Thoracic aorta (tissue), 2 donors: ENCODE data around the gene F2RL1. TPM values are rescaled to one million over a fixed set of nuclear protein-coding genes. Genes with fewer than 3 reads are reported as not detected.
"Not testable (repeated sequence)": the region's sequence is repeated elsewhere in the genome, so short reads cannot be mapped to it uniquely, and the experiment has no call there.

Experiments
- ATAC-seq: fragments of 150-250 bp; one replicate; pipeline ENCODE4 v1.8.0; 2017; ENCODE audit warnings: low read depth; ENCODE audit not compliant: insufficient number of reproducible peaks, low FRiP score
- DNase-seq: peaks from one replicate; pipeline ENCODE4 v3.0.0-alpha.2; 2020; ENCODE audit warnings: low spot score
- H3K27ac ChIP-seq, 2 donors: fragments of 200-600 bp; sonication (generic); 1 replicate in 1 of 2; 2 replicates in 1 of 2; pipeline ENCODE4 v1.5.1; 2016; ENCODE audit warnings: mild to moderate bottlenecking in 2 of 2, moderate library complexity in 2 of 2
- H3K27me3 ChIP-seq: fragments of 200-600 bp; sonication (generic); replicated peaks from 2 replicates; pipeline ENCODE4 v1.6.0; 2016; ENCODE audit warnings: mild to moderate bottlenecking; ENCODE audit not compliant: insufficient read depth
- H3K36me3 ChIP-seq: fragments of 200-600 bp; sonication (generic); one replicate; pipeline ENCODE4 v1.5.1; 2016
- H3K4me1 ChIP-seq, 2 donors: fragments of 200-600 bp; sonication (generic); 1 replicate in 1 of 2; 2 replicates in 1 of 2; pipeline versions ENCODE4 v1.5.1 to v1.6.0; 2016; ENCODE audit warnings: low read depth in 2 of 2, mild to moderate bottlenecking in 1 of 2; ENCODE audit not compliant: control insufficient read depth in 1 of 2
- H3K4me3 ChIP-seq: fragments of 200-600 bp; sonication (generic); 2 replicates; pipeline ENCODE4 v1.5.1; 2016; ENCODE audit warnings: mild to moderate bottlenecking
- H3K9me3 ChIP-seq: fragments of 200-600 bp; sonication (generic); 2 replicates; pipeline ENCODE4 v1.5.1; 2016
- total RNA-seq, 2 donors: library from RNA; depleted of rRNA; stranded (reverse); fragments of >200 nt; gene quantifications; one replicate each; pipeline versions ENCODE4 v1.1.0 to v1.2.3, GENCODE V29; 2016
- TF ChIP-seq, protein P1 (sequence below): fragments of 200-600 bp; sonication (generic); IDR thresholded peaks from one replicate; pipeline ENCODE4 v1.5.1; 2019; ENCODE audit warnings: antibody characterized with exemption

Gene F2RL1
- total RNA-seq, 2 donors from 2014 or later: 8.3 to 9.1 TPM

DNA sequence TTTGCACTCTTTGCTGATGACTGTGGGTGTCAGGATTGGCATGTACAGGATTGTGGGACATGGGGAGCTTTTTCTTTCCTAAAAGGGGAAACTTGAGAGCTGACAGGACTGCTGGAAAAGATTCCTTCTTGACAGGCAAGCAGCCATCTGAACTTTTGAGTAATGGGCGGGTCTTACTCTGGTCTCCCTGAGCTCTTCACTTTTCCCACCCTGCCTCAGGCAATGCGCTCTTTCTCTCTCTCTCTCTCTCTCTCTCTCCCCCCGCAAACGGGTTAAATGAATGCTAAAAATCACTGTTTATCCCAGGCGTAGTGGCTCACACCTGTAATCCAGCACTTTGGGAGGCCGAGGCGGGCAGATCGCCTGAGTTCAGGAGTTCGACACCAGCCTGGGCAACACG is 37.1 kb upstream of the F2RL1 start:
- Histone ChIP-seq H3K36me3 (no peaks in the 10 kb centered on the region), H3K4me1 (peaks cover 0 to 2% of the 10 kb centered on the region in 2 donors), H3K4me3 (no peak overlapping the region), H3K27me3 (no peaks in the 10 kb centered on the region), H3K9me3 (no peaks in the 10 kb centered on the region), H3K27ac (no peak overlapping the region)
- DNase-seq (no peak), ATAC-seq (no peak)
- TF ChIP-seq, protein P1, sequence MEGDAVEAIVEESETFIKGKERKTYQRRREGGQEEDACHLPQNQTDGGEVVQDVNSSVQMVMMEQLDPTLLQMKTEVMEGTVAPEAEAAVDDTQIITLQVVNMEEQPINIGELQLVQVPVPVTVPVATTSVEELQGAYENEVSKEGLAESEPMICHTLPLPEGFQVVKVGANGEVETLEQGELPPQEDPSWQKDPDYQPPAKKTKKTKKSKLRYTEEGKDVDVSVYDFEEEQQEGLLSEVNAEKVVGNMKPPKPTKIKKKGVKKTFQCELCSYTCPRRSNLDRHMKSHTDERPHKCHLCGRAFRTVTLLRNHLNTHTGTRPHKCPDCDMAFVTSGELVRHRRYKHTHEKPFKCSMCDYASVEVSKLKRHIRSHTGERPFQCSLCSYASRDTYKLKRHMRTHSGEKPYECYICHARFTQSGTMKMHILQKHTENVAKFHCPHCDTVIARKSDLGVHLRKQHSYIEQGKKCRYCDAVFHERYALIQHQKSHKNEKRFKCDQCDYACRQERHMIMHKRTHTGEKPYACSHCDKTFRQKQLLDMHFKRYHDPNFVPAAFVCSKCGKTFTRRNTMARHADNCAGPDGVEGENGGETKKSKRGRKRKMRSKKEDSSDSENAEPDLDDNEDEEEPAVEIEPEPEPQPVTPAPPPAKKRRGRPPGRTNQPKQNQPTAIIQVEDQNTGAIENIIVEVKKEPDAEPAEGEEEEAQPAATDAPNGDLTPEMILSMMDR: no peak

DNA sequence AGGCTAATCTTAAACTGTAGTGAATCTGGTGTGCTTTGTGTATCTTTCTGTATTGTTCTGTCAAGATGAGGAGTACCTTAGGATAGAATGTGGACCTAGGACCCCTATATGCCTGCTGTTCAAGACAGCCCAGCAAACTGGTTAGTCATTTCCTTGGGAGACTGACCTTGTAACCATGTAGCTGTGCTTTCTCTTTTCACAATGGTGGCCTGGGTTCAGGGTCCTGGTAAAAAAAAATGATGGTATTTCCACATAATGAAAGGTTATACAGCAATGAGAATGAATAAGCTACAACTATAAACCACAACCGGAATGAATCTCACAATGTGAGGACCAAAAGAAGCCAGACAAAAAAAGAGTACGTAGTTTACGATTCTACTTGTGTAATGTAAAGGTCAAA is 36.4 kb upstream of the F2RL1 start:
- no peak for DNase-seq

DNA sequence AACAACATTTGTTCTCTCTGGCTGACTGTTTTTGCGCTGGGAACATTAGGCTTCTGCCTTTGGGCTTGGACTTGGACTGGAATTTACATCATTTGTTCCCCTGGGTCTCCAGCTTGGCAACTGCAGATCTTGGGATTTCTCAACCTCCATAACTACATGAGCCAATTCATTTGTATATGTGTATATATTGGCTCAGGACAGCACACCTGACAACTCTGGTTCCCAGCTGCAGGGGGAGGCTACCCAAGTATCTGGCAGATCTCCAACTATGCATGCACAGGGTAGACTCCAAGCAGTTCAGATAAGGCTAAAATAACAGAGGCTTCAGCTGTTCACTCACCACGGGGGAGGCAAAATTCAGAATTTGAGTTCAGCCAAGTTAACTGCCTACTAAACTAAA is 31.6 kb upstream of the F2RL1 start:
- H3K4me1 ChIP-seq: peaks cover 24 to 48% of the 10 kb centered on the region in 2 donors
- peak; percentile 52 for DNase-seq
- TF ChIP-seq, protein P1: no peak

More for the DNA sequence above, 36.4 kb upstream of the F2RL1 start:
- no peaks in the 10 kb centered on the region for H3K27me3 ChIP-seq
- peaks cover under 1 to 6% of the 10 kb centered on the region in 2 donors for H3K4me1 ChIP-seq
- no peak for ATAC-seq
- H3K9me3 ChIP-seq: no peaks in the 10 kb centered on the region
- TF ChIP-seq, protein P1: no peak
- H3K36me3 ChIP-seq: no peaks in the 10 kb centered on the region
- no peak overlapping the region for H3K27ac ChIP-seq
- H3K4me3 ChIP-seq: no peak overlapping the region

DNA sequence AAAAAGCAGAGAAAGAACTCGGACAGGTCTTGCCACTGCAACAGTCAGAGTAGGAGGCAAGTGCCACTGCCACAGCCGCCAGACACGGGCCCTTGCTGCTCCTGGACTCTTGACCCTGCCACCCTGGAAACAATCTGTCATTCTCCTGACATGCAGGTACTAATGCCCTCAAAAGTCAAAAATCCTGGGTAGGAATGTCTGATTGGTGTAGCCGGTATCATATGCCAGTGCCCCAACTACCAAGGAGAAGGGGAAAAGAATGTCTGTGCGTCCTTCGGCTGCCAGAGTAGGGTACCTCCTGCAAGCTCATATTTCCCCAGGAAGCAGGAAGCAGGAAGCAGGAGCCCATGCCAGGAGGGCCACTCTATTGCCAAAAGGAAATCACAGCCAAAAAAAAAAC is 30.5 kb upstream of the F2RL1 start:
- H3K27ac ChIP-seq: no peak overlapping the region
- TF ChIP-seq, protein P1: no peak
- ATAC-seq: no peak
- H3K9me3 ChIP-seq: no peaks in the 10 kb centered on the region
- no peaks in the 10 kb centered on the region for H3K36me3 ChIP-seq
- H3K4me1 ChIP-seq: peaks cover 24 to 48% of the 10 kb centered on the region in 2 donors
- H3K27me3 ChIP-seq: no peaks in the 10 kb centered on the region
- no peak for DNase-seq
- no peak overlapping the region for H3K4me3 ChIP-seq

More for the DNA sequence above, 31.6 kb upstream of the F2RL1 start:
- ATAC-seq: peak; percentile 83
- Histone ChIP-seq H3K9me3 (no peaks in the 10 kb centered on the region), H3K36me3 (no peaks in the 10 kb centered on the region), H3K27ac (peak overlapping the region; percentile 61 to 65), H3K27me3 (no peaks in the 10 kb centered on the region), H3K4me3 (no peak overlapping the region)

DNA sequence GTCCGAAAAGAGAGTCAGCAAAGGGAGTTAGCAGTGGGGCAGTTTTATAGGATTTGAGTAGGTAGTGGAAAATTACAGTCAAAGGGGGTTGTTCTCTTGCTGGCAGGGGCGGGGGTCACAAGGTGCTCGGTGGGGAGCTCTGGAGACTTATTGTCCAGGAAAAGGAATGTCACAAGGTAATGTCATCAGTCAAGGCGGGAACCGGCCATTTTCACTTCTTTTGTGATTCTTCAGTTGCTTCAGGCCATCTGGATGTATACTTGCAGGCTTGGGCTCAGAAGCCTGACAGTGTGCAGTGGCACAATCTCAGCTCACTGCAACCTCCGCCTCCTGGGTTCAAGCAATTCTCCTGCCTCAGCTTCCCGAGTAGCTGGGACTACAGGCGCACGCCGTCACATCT is 29.6 kb upstream of the F2RL1 start:
- not testable (repeated sequence) for H3K36me3 ChIP-seq, DNase-seq, H3K9me3 ChIP-seq, ATAC-seq, H3K27me3 ChIP-seq, H3K4me3 ChIP-seq
- Histone ChIP-seq H3K27ac (peak overlapping the region; percentile 50 to 67), H3K4me1 (peaks cover 24 to 48% of the 10 kb centered on the region in 2 donors)

DNA sequence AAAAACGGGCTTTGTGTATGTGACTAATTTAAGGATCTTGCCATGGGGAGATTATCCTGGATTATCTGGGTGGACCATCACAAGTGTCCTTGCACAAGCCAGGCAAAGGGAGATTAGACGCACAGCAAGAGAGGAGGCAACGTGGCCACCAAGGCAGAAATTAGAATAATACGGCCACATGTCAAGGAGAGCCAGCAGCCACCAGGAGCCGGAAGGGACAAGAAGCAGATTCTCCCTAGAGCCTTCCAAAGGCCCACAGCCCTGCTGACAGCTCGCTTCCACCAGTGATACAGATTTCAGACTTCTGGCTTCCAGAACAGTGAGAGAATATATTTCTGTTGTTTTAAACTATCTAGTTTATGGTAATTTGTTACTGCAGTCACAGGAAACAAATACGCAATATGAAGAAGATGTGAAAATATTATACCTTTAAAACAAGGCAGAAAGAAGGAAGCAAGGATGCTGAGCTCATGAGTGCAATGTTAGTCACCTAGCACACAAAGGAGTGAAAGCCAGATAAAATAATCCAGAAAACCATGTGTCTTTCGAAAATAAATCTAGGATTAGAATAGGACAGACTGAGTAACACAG is 28.7 kb upstream of the F2RL1 start:
- no peak overlapping the region for H3K4me3 ChIP-seq
- peak overlapping the region; percentile 50 to 67 for H3K27ac ChIP-seq
- no peak for ATAC-seq
- peaks cover 24 to 48% of the 10 kb centered on the region in 2 donors for H3K4me1 ChIP-seq
- H3K27me3 ChIP-seq: no peaks in the 10 kb centered on the region
- no peak for DNase-seq
- no peaks in the 10 kb centered on the region for H3K36me3 ChIP-seq
- TF ChIP-seq, protein P1: no peak
- H3K9me3 ChIP-seq: no peaks in the 10 kb centered on the region
